HG03025 (cell line): ENCODE measurements around the gene GCG.

Experiments
- ATAC-seq: cut with Tn5 transposase; IDR thresholded peaks from one replicate; pipeline ENCODE4 v1.9.1; 2021; ENCODE audit warnings: mild to moderate bottlenecking, moderate library complexity; ENCODE audit not compliant: unreplicated experiment, low FRiP score

The GCG gene

DNA sequence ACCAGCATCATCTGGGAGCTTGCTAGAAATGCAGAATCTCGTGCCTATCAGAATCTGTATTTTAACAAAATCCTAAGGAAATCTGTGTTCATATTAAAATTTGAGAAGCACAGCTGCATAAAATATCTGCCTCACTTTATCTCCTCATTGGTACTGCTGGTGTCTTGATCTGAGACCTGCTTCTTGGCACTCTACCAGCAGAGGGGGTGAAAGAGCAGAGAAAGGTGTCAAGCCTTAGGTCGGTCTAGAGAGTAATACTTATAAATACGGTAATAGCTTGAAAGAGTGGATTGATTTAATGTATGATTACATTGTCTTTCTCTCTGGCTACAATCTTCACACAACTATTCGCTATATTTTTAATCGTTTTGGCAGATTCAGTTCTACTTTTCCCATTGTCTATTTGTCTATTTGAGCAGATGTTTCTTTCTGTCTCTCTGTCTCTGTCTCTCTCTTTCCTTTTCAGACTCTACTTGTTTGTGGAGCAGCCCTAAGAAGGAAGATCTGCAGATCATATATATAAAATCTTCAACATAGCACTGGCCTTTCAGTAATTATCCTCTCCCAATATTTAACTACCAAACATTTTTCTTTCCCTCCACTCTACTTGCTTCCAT is 1.7 kb upstream of the GCG start:
- peak; percentile 98 for ATAC-seq

DNA sequence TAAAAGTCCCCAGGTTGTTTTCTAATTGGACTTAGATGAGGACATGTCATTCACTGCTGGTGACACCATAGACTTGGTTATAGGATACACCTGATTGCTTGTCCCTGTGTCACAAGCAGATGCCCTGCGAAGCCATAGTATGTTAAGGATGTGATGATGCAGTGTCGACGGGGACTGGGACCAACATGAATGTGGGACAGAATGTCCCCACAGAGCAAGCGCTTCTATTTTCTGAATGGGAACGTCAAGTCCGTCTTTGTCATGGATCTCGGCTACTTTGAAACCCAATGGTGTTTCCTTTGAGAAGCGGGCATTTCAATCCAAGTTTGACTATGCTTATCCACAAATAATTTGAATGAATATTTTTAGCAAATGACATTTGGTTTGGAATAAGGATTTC is 2.1 kb downstream of the GCG start:
- ATAC-seq = no peak

DNA sequence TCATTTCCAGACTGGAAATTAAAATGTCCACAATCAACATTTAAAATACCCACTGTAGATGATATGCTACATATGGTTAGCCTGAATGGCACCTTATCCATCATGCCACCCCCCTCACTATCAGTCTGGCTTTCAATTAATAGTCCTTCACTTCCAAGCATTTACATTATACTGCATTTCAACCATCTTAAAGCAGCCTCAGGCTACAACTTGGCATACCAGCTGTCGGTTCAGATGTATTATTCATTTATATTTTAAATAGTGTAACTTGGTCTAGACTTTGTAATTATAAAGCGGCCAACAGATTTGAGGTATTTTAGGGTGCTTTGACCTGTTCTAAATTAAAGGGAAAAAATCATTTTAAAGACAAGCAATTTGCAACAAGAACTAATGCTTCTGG is 2.6 kb downstream of the GCG start:
- ATAC-seq = no peak

DNA sequence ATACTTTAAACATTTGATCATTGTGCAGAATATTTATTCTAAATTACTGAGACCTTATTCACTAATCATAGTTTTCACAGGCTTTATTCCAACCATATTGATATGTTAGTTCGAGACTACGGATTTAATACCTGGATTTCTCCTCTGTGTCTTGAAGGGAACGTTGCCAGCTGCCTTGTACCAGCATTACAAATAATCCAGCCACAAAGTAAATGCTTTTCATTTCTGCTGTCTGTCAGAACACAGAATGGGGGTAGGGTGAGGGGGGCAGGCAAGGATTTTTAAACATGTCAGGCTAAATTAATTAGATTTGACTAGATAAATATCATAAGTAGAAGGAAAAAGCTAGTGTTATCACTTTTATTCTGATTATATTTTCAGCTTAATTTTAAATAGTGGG is 3.1 kb downstream of the GCG start:
- no peak for ATAC-seq

DNA sequence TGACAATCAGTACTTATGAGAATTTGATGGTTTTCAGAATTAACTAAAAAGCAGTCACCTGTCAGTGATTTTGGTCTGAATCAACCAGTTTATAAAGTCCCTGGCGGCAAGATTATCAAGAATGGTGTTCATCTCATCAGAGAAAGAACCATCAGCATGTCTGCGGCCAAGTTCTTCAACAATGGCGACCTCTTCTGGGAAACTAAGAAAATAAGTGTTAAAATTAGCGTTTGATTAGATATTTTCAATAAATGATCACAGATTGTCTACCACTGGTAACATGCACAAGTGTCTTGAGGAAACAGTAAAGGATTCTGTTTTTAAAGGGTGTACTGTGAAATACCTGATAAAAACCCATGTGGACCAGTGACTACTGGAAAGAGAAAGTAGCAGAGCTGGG is 8.1 kb downstream of the GCG start:
- ATAC-seq = no peak

DNA sequence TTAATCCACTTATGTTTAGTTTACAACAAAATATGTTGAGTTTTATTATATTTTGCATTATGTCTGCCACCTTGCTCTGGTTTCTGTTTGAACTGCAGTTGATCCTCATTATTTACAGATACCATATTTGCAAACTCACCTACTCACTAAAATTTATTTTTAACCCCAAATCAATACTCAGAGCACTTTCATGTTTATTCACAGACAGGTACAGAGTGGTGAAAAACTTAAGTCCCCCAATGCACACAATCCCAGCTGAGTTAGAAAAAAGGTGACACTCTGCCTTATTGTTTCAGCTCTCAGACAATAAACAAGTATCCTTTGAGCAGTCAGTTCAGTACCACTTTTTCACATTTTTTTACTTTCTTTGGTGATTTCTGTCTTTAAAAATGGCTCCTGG is 13.7 kb downstream of the GCG start:
- no peak for ATAC-seq

DNA sequence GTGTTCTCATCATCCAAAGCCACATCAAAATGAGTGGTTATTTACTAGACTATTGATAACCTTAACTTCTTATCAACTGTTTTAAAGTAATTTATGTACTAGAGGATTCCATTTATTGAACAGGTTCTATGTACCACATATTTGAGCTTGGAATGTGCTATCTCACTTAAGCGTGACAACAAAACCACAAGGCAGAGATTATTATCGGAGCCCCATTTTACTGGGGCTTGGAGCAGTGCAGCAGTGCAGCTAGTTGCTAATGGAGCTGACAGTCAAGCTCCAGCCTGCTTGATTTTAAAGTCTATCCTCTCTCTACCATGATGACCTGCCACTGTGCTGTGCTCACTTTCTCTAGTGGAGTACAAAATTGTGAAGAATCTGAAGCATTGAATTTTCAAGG is 24.6 kb downstream of the GCG start:
- ATAC-seq = no peak

DNA sequence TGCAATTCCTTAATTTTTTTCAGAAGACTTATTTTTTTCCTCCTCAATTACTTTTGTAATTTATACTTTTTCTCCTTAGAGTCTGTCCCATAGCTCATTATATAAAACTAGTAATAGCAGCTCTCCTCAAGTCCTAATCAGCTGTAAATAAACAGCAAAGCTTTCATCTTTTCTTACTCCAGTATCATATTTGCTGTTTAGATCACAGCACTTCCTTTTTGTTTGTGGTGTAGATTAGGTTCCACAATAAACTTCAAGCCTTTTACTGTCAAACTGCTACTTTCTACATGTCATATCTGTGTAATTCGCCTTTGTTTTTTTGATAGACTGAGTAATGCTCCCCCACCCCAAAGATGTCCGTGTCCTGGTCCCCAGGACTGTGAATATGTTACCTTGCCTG is 25.5 kb downstream of the GCG start:
- no peak for ATAC-seq

DNA sequence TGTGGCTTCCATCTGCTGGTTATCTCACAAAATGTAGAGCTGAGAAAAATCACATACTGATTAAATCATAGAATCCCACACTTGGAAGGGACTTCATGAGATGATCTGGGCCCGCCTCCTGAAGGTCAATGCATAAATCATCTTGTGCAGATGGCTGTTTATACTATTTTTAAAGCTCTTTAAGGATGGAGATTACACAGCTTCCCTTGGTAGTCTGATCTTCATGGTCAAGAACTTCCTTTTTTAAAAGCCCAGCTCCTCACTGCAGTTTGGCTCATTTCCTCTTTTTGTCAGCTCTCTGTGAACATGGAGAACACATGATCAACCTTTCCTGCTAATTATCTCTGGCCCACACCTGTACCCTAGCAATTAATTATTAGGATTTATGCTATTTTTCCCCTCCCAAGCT is 25.9 kb downstream of the GCG start:
- ATAC-seq = peak; percentile 95

DNA sequence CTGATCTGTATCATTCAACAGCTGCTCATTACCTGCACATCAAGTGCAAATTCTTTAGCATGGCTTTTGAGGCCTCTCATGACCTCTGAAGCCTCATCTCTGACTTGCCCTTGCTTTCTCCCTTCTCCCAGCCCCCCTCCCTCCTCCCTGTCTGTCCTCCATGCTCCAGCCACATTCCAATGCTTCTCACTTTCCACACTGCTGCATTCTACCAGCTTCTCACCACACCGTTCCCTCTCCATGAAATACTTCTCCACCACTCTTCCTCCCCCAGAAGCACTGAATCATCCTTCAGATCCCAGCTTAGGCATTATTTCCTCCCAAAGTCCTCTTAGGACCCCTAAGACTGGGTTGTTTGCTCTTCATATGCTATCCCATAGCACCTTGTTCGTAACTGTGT is 26.9 kb downstream of the GCG start:
- no peak for ATAC-seq

DNA sequence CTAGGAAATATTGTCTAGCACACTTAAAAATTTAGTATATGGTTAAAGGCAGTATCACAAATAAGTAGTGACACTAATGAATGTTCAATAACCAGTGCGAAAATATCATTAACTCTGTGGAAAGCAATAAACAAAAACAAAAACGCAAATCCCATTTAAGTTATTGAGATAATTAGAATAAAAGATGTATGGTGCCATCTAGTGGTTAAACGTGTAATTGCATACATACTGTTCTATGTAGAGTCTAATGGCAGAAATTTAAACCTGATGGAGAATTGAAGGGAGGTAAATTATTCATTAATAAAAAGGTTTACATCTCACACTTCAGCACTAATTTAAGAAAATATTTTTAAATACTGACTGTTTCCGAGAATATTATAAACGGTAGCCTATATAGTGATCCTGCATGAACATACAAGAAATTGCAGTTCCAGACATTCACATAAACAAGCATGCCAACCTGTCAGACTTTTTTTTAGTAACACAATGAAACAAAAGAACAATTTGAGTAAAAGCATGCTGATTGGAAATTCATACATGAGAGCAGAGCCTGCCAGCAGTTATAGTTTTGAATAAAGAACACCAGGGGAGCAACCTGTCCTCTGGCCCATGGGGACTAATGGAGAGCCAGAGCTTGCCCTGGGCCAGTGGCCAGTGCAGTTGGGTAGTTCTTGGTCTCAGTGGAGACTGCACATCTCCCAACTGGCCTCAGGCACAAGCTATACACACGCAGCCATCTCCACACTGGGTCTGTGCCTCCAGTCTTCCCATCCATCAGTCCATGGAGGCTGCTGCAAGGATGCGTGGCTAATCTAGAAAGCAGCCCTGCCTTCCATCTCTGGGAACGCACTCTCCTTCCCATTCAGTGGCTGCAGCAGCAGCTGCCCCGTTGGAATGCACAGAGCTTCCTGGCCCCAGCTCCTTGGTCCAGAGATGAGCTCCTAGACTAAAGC is 28.0 kb downstream of the GCG start:
- ATAC-seq = no peak

DNA sequence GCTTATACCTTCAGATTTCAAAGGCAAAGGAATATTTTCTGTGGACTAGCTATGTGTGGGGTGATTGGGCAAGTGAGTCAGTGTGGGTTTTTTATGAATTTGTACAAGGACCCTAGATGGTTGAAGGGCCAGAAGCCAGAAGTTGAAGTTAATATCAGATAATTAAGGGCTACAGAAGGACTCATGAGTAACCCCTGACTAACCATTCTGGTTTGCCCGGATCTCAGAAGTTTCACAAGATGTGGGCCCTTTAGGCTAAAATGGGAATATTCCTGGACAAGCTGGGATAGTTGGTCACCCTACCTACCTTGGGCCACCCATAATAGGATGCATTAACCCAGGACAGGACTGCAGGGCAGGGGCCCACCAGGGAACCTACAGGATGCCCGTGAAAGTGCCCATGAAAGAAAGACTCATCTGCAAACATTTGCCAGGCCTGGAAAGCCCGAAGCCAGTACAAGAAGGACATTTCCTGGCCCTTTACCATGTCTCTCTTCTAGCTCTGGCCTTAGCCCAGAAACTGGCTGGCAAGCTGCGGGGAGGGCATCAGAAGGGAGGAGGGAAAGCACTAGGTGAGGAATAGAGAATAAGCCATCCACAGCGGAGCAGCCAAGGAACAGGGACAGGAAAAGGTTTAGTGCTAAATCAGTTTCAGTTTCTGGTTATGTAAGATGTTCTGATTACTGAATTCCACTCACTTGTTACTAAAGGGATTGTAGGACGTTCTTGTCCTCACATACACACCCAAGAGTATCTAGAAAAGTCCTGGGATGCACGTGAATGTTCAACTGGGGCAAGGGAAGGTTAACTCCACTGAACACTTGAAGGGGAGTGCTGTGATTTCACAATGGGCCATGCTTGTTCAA is 33.6 kb downstream of the GCG start:
- ATAC-seq = no peak

DNA sequence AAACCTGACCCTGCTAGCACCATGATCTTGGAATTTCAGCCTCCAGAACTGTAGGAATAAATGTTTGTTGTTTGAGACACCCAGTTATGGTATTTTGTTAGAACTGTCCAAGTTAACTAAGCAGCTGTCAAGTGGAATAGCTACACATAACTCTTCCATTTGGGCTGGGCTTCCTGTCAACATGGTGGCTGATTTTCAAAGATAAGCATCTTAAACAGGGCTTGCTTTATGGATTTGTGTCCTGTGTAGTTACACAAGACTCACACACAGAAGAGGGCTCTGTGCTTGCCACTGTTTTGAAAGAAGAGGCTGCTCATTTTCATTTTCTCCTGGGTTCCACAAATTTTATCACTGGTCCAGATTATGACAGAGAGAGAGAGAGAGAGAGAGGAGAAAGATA is 35.7 kb downstream of the GCG start:
- ATAC-seq = no peak

DNA sequence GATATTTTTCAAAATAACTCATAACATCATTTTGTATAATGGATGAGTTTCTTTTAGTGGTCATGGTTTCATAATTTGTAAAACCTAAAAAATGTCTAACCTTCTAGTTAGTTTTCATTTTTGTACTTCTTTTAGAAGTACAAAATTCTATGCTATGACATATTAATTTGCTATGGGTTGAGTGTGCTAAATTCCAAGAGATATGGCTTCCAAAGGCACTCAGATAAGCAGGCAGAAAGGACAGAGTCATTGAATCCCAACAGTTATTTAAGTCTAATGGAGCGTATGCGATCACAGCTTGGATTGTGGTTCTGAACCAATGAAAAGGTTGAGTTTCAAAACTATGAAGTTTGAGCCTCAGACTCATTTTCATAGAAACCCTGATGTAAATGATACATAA is 37.0 kb downstream of the GCG start:
- no peak for ATAC-seq

DNA sequence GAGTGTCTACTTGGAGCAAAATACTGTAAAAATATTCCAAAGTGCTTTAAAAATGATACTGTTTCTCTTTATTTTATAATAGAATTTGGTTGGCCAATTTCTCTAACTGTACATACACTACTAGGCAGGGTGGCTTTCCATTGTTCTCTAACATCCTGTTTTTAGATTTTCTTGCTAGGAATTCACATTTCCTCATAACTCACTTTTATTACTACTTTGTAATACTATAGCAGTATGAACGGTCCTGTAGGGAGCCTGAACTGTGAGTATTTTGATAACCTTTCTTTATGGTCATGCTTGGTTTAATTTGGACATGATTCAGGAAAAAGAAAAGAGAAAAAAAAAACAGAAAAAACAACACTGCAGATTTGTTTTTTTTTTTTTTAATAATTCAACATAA is 37.8 kb downstream of the GCG start:
- ATAC-seq = no peak

DNA sequence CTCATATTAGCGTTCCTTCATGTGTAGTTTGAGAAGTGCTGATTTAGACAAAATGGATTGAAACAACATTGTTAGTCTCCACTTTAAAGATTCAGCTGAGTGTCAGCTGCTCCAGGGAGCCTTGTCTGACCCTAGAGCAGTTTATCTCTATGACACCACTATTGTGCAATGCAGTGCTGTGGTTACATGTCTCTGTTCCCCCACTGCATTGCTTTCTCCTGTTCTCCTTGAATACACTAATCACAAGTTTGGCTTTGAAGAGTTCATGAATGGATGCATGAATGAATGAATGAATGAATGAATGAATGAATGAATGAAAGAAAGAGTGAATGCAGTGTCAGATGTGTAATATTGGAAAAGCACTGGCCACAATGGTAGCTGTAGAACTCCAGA is 38.3 kb downstream of the GCG start:
- ATAC-seq = no peak

DNA sequence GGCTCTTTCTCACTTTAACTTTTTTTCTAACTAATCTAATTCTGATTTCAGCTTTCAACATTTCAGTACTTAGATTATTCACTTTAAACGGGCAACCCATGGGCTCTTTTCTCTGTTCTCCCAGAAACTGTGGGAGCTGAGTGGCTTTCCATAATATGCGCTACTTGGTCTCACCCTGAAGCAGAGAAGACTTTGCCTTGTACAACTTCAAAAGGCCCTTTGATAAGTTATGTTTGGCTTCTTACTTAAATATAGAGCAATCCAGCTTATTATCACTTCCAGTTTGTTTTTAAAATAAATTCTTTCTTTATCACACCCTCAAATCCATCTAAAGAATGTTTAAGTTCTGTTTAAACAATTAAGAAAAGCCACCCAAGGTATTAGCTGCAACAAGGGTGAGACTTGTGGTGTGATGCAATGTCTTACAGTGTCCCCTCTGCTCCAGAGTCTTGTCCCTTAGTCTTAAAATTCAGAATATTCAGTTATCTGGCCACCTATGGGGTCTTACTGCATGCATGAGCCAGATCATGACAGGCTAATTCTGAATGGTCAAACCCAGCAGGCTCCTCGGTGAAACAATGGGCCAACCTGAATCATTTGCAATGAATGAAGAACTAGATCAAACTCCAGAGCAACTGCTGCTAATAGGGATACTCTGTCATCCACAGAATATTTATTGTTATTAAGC is 38.8 kb downstream of the GCG start:
- no peak for ATAC-seq

DNA sequence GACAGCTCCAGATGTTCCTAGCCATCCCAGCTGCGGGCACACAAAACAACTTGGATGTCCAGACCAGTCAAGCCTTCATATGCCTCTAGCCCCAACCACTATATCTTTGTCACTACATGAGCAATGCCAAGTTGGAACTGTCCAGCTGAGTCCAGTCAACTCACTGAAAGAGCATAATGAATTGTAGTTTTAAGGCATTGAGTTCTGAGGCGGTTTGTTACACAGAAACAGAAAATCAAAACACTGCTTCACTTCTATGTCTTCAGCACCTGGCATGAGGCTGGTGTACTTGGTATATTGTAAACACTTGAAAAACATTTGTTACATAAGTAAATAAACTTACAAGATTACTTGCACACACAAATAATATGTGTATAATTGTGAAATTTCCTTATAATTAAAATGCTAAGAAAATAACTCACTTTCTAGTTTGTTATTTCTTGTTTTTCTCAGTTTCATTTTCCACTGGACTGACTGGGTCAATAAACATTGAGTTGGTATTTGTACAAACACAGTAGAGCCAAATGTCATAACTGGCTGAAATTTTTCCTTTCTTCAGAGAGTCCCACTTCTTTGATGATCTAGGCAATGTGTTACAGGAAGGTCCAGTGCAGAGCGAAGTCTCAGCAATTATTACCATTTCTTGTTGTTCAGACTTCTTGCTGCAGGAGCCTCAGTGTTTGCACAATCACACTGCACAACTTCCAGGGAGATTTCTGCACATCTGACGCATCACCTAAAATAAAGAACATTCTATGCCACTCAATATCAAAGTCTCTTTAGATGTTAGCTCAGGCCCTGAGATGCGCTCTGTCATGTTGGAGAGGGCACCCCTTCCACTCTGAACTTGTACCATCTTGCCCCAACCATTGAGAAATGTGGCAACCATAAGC is 39.8 kb downstream of the GCG start:
- no peak for ATAC-seq

DNA sequence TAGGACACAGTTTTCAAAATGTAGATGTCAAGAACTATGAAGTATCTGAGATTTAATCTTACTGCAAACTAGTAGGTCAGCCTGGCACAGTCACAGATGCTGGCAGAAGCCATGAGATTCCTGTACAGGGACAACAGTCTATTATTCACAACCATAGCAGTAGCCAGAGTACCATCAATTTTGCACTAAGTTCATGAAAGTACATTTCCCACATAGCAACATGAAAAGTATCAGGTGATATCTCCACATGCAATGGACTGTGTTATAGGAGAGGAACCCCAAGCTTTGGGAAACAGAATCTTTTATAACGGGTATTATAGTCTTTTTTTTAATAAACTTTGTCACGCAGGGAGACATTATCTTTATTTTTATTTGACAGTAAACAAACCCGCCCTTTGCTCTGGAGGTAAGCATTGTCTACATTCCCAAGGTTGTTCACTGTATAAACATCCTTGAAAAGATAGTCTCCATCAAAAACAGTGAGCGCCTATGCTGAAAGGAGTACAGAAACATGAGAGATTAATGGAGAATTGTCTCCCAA is 44.6 kb downstream of the GCG start:
- ATAC-seq = no peak
